ENCODE results near the gene SPEM2.
"Not testable (repeated sequence)": the region's sequence is repeated elsewhere in the genome, so short reads cannot be mapped to it uniquely, and the experiment has no call there.

Gene SPEM2

GRCh38 chr17:7474767-7475166 lies 49.4 kb downstream of the SPEM2 start:
- not testable (repeated sequence) for DNase-seq (ENCODE audit: low read depth)

- DNase-seq (ENCODE audit: low read depth): no peak
These were observed 50.5 kb downstream of the SPEM2 start for GRCh38 chr17:7475764-7476422.

- no peak for DNase-seq (ENCODE audit: low read depth)
These were observed 51.1 kb downstream of the SPEM2 start for GRCh38 chr17:7476494-7476893.

- DNase-seq (ENCODE audit: low read depth): no peak
These were observed 51.5 kb downstream of the SPEM2 start for GRCh38 chr17:7476951-7477350.
